GM23338 (cell line): ENCODE measurements around the gene RAD51B. TPM values are rescaled to one million over a fixed set of nuclear protein-coding genes. Genes with fewer than 3 reads are reported as not detected.

Experiments used
- ATAC-seq: fragments of 200-7000 bp; cut with Tn5 transposase; 3 replicates; pipeline ENCODE4 v1.9.1; 2020
- DNase-seq: peaks from one replicate; pipeline ENCODE4 v3.0.0-alpha.2; 2015; ENCODE audit warnings: low spot score
- H2AFZ ChIP-seq: fragments of 200-600 bp; sonication (generic); 2 replicates; pipeline ENCODE4 v1.8.0; 2016; ENCODE audit warnings: antibody characterized with exemption, mild to moderate bottlenecking, moderate library complexity
- H3F3A ChIP-seq: fragments of 200-600 bp; sonication (generic); replicated peaks from 2 replicates; pipeline ENCODE4 v1.8.0; 2017; ENCODE audit warnings: antibody characterized with exemption, mixed run types, low read depth
- H3K27ac ChIP-seq: fragments of 200-600 bp; sonication (generic); 2 replicates; pipeline ENCODE4 v1.6.1; 2016; ENCODE audit warnings: low read depth
- H3K27me3 ChIP-seq: fragments of 200-600 bp; sonication (generic); 2 replicates; pipeline ENCODE4 v1.8.0; 2016; ENCODE audit warnings: mild to moderate bottlenecking, mixed run types, moderate library complexity; ENCODE audit not compliant: insufficient read depth
- H3K36me3 ChIP-seq: fragments of 200-600 bp; sonication (generic); 2 replicates; pipeline ENCODE4 v1.8.0; 2016; ENCODE audit warnings: mild to moderate bottlenecking; ENCODE audit not compliant: insufficient read depth
- H3K4me1 ChIP-seq: fragments of 200-600 bp; sonication (generic); 2 replicates; pipeline ENCODE4 v1.8.0; 2016; ENCODE audit warnings: mild to moderate bottlenecking, moderate library complexity; ENCODE audit not compliant: insufficient read depth
- H3K4me2 ChIP-seq: fragments of 200-600 bp; sonication (generic); 2 replicates; pipeline ENCODE4 v1.7.1; 2017; ENCODE audit warnings: mixed run types
- H3K4me3 ChIP-seq: fragments of 200-600 bp; sonication (generic); 2 replicates; pipeline ENCODE4 v1.6.1; 2016; ENCODE audit warnings: mixed run types
- H3K79me2 ChIP-seq: fragments of 200-600 bp; sonication (generic); replicated peaks from 2 replicates; pipeline ENCODE4 v1.8.0; 2017; ENCODE audit warnings: mild to moderate bottlenecking; ENCODE audit not compliant: insufficient read depth
- H3K9me2 ChIP-seq: fragments of 200-600 bp; sonication (generic); 2 replicates; pipeline ENCODE4 v1.8.0; 2017; ENCODE audit not compliant: insufficient read depth
- H4K20me1 ChIP-seq: fragments of 200-600 bp; sonication (generic); replicated peaks from 2 replicates; pipeline ENCODE4 v1.8.0; 2017; ENCODE audit warnings: mild to moderate bottlenecking; ENCODE audit not compliant: insufficient read depth
- H3K27ac Mint-ChIP-seq: 2 replicates; pipeline ENCODE4 v1.8.0; 2020; ENCODE audit warnings: inconsistent platforms, mild to moderate bottlenecking, moderate library complexity, mixed read lengths
- H3K27me3 Mint-ChIP-seq: 3 replicates; pipeline ENCODE4 v1.8.0; 2022; ENCODE audit warnings: low read depth, mild to moderate bottlenecking, moderate library complexity, mixed read lengths, inconsistent platforms; ENCODE audit not compliant: insufficient read depth, poor library complexity
- H3K36me3 Mint-ChIP-seq: 3 replicates; pipeline ENCODE4 v1.8.0; 2021; ENCODE audit warnings: low read depth, mild to moderate bottlenecking, inconsistent platforms, moderate library complexity, mixed read lengths
- H3K4me1 Mint-ChIP-seq: 3 replicates; pipeline ENCODE4 v1.8.0; 2020; ENCODE audit warnings: mild to moderate bottlenecking, inconsistent platforms, mixed read lengths
- H3K4me3 Mint-ChIP-seq: 3 replicates; pipeline ENCODE4 v1.8.0; 2021; ENCODE audit warnings: moderate library complexity, mild to moderate bottlenecking, inconsistent platforms, mixed read lengths
- H3K9me3 Mint-ChIP-seq: 3 replicates; pipeline ENCODE4 v1.8.0; 2020; ENCODE audit warnings: moderate library complexity, mild to moderate bottlenecking, inconsistent platforms, mixed read lengths
- CREB1 ChIP-seq: fragments of 250-450 bp; sonication (Bioruptor Pico); IDR thresholded peaks from 2 replicates; pipeline ENCODE4 v1.5.0; 2020; ENCODE audit warnings: low read depth, mild to moderate bottlenecking, moderate library complexity
- CTCF ChIP-seq, 2 experiments: fragments of 200-600 bp in 1 of 2; sonication (generic) in 1 of 2; conservative IDR thresholded peaks; 2 replicates each; pipeline versions ENCODE4 v1.5.1 to v1.6.1; 2016 to 2017; ENCODE audit warnings: antibody characterized with exemption in 2 of 2, low read depth in 2 of 2, mild to moderate bottlenecking in 2 of 2, moderate library complexity in 1 of 2
- ETS1 ChIP-seq: IDR thresholded peaks from 2 replicates; pipeline ENCODE4 v1.6.1; 2016; ENCODE audit warnings: antibody characterized with exemption
- EZH2 ChIP-seq: fragments of 200-600 bp; sonication (generic); IDR thresholded peaks from one replicate; pipeline ENCODE4 v1.8.0; 2017; ENCODE audit warnings: antibody characterized with exemption, mild to moderate bottlenecking, low read depth; ENCODE audit not compliant: unreplicated experiment
- EZH2phosphoT487 ChIP-seq: fragments of 200-600 bp; sonication (generic); IDR thresholded peaks from one replicate; pipeline ENCODE4 v1.8.1; 2018; ENCODE audit warnings: antibody characterized with exemption; ENCODE audit not compliant: unreplicated experiment
- JUNB ChIP-seq: IDR thresholded peaks from one replicate; pipeline ENCODE4 v1.6.1; 2016; ENCODE audit warnings: antibody characterized with exemption; ENCODE audit not compliant: unreplicated experiment
- NANOG ChIP-seq: IDR thresholded peaks from 2 replicates; pipeline ENCODE4 v1.6.1; 2016; ENCODE audit warnings: antibody characterized with exemption, borderline replicate concordance
- POLR2AphosphoS5 ChIP-seq: IDR thresholded peaks from 2 replicates; pipeline ENCODE4 v1.6.1; 2016; ENCODE audit warnings: antibody characterized with exemption, low read depth
- REST ChIP-seq: IDR thresholded peaks from one replicate; pipeline ENCODE4 v1.6.1; 2018; ENCODE audit warnings: antibody characterized with exemption; ENCODE audit not compliant: unreplicated experiment
- STAT1 ChIP-seq: IDR thresholded peaks from one replicate; pipeline ENCODE4 v1.6.1; 2016; ENCODE audit warnings: antibody characterized with exemption; ENCODE audit not compliant: unreplicated experiment
- ZNF114 ChIP-seq: fragments of 250-450 bp; sonication (Bioruptor Pico); IDR thresholded peaks from 2 replicates; pipeline ENCODE4 v1.5.0; 2020; ENCODE audit warnings: mild to moderate bottlenecking, moderate library complexity
- ZNF331 ChIP-seq: fragments of 250-450 bp; sonication (Bioruptor Pico); IDR thresholded peaks from 2 replicates; pipeline ENCODE4 v1.5.0; 2020; ENCODE audit warnings: low read depth, mild to moderate bottlenecking, moderate library complexity
- ZNF462 ChIP-seq: fragments of 250-450 bp; sonication (Bioruptor Pico); IDR thresholded peaks from 2 replicates; pipeline ENCODE4 v1.5.0; 2020; ENCODE audit warnings: mild to moderate bottlenecking, moderate library complexity
- polyA plus RNA-seq: library from polyadenylated mRNA; unstranded; fragments of >200 nt; fragmentation: Nextera tagmentation; extraction: Ambion mirVana; gene quantifications from 2 replicates; pipeline ENCODE4 v1.2.1, GENCODE V29; 2016
- total RNA-seq: library from RNA; depleted of rRNA; stranded (reverse); fragments of >200 nt; shearing (Covaris generic); gene quantifications from 2 replicates; pipeline ENCODE4 v1.2.3, GENCODE V29; 2014

RAD51B gene
- total and polyA plus RNA-seq, 2 experiments from 2014 or later = 15.7 to 29.1 TPM

GRCh38 chr14:68447581-68448251, 628.1 kb downstream of the RAD51B start:
- no peaks in the 10 kb centered on the region for H3F3A ChIP-seq
- Mint-ChIP-seq H3K27me3 (peaks cover 10% of the 10 kb centered on the region), H3K4me3 (no peak overlapping the region), H3K27ac (peak overlapping the region; percentile 46), H3K36me3 (no peaks in the 10 kb centered on the region), H3K4me1 (peaks cover 32% of the 10 kb centered on the region), H3K9me3 (no peaks in the 10 kb centered on the region)
- H3K27ac ChIP-seq = no peak overlapping the region
- no peak for DNase-seq
- no peak for ATAC-seq
- H3K36me3 ChIP-seq = no peaks in the 10 kb centered on the region
- no peaks in the 10 kb centered on the region for H3K27me3 ChIP-seq
- no peaks in the 10 kb centered on the region for H4K20me1 ChIP-seq
- H3K4me2 ChIP-seq = no peak overlapping the region
- TF ChIP-seq ZNF462 (CRISPR knock-in tag) (no peak), ZNF114 (no peak), NANOG (no peak), POLR2AphosphoS5 (no peak), CTCF (conservative IDR thresholded peaks at IDR 0.05; ENCODE audit: low read depth in 2 of 2) (no peak), ETS1 (no peak), EZH2phosphoT487 (no peak), JUNB (no peak), ZNF331 (CRISPR knock-in tag) (no peak), REST (no peak), STAT1 (no peak), EZH2 (no peak), CREB1 (CRISPR knock-in tag) (no peak)
- H2AFZ ChIP-seq = no peak overlapping the region
- no peaks in the 10 kb centered on the region for H3K79me2 ChIP-seq
- H3K9me2 ChIP-seq = no peaks in the 10 kb centered on the region; the same call in 1 of the 2 replicates
- H3K4me1 ChIP-seq = peaks cover 30% of the 10 kb centered on the region
- no peak overlapping the region for H3K4me3 ChIP-seq
